HG03460 (cell line): Measurements from ENCODE around the gene ENKUR.
"Not testable (repeated sequence)": the region's sequence is repeated elsewhere in the genome, so short reads cannot be mapped to it uniquely, and the experiment has no call there.

Source experiments
- ATAC-seq: cut with Tn5 transposase; IDR thresholded peaks from one replicate; pipeline ENCODE4 v1.9.1; 2021; ENCODE audit not compliant: unreplicated experiment

Gene ENKUR

DNA sequence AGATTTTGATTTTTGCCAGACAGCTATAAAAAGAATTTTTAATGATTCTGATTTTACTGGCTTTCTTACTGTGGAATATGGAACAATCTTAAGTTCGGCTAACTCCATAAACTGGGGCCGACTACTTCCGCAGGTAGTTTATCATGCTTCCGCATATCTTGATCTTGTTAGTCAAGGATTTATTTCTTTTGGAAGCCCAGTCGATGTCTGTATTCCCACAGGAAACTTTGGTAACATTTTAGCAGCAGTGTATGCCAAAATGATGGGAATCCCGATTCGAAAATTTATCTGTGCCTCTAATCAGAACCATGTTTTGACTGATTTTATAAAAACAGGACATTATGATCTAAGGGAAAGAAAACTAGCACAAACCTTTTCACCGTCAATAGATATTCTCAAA is 8.6 kb upstream of the ENKUR start:
- no peak for ATAC-seq

DNA sequence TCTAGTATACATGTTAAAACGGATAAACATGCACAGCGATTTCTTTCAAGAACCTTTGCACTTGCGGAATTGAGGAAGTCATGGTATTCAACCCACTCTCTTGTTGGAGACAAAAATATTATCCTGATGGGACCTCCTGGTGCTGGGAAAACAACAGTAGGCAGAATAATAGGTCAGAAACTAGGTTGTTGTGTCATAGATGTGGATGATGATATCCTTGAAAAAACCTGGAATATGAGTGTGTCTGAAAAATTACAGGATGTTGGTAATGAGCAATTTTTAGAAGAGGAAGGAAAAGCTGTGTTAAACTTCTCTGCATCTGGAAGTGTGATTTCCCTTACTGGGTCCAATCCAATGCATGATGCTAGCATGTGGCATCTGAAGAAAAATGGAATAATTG is 7.3 kb upstream of the ENKUR start:
- ATAC-seq: no peak

DNA sequence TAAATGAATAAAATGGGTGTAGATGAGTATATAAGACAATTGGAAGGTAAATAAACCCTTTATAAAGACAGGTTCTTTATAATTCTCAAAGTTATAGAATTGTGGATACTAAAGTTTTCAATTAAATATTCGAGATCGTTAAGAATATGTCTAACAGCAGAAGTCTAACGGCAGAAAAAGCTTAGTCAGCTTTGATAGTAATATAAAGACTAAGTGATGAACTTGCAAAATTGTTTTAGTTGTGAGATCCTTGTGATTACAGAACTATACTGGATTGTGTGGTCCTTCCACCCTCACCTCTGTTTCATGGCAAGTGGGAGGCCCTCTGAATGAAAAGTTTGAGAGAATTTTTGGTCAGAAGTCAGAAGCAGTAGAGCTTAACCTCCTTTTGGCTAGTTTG is 2.7 kb upstream of the ENKUR start:
- ATAC-seq: no peak

GRCh38 chr10:25017661-25018060 is 1.7 kb upstream of the ENKUR start:
- ATAC-seq: no peak

DNA sequence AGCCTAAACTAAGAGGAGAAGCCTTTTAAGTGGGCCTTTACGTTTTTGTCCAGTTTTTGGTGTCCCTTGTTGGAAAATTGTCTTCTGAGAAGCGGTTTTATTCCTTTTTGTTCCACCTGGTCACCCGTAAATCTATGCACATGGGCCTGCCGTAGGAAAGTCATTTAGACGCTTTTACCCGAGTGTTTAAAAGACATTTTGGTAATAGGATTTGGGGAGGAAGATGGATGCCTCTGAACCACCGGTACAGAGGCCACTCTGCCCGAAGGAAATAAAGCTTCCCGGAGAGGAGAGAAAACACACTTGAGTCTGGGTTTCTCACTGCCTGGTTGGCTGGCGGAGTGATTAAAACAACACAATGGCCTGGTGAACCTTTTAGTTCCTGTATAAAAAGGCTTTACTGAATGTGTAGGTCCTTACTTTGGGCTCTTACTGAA is 1.2 kb upstream of the ENKUR start:
- peak; percentile 0 for ATAC-seq

- ATAC-seq: peak; percentile 97
These were observed 607 bp upstream of the ENKUR start, which contains the start of gene THNSL1 for GRCh38 chr10:25016376-25017153. Gene THNSL1, plus strand, starts transcription at chr10:25016612. Its CDS starts 6,612 bp downstream, at chr10:25023224.

DNA sequence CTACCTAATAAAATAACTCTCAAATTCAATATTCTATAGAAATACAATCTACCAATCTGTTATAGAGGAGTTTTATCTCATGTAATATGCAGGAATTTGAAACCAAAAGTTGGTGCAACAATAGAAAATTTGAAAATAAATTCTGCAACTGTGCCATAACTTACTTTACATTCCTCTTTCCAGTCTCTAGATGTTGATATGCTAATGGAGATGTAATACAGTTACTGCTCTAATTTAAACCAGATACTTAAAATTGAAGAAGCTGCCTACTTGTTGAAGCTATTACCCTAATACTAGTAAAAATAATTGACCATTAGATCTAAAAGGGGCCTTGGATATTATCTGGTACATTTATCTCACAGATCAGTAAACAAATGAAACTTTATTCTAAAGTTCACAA is 1.4 kb downstream of the ENKUR start:
- ATAC-seq: no peak

DNA sequence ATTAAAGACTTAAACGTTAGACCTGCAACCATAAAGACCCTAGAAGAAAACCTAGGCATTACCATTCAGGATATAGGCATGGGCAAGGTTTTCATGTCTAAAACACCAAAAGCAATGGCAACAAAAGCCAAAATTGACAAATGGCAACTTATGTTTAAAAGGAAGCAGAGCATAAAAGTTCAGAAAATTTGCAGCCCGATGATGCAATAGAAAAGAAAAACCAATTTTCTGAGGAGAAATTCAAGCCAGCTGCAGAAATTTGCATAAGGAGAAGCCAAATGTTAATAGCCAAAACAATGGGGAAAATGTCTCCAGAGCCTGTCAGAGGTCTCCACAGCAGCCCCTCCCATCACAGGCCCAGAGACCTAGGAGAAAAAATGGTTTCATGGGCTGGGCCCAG is 4.4 kb downstream of the ENKUR start:
- ATAC-seq: not testable (repeated sequence)

DNA sequence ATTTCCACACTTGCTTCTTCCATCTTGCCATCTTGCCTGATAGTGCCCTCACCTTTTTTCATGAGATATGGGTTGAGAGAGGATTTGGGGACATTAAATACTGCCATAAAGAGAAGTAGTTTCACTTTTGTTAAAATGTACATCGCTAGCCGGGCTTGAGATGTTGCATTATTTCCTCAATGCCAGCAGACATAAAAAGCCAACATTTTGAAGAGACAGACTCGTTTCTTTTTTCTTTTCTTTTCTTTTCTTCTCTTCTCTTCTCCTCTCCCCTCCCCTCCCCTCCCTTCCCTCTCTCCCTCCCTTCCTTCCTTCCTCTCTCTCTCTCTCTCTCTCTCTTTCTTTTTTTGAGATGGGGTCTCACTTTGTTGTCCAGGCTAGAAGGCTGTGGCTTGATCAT is 17.9 kb downstream of the ENKUR start:
- no peak for ATAC-seq

- ATAC-seq: no peak
These were observed 20.9 kb downstream of the ENKUR start for GRCh38 chr10:24995072-24995471.

- no peak for ATAC-seq
These were observed 22.6 kb downstream of the ENKUR start for GRCh38 chr10:24993237-24993958.

- ATAC-seq: no peak
These were observed 23.3 kb downstream of the ENKUR start for GRCh38 chr10:24992512-24993133.

GRCh38 chr10:24991298-24991697 is 24.7 kb downstream of the ENKUR start:
- no peak for ATAC-seq

DNA sequence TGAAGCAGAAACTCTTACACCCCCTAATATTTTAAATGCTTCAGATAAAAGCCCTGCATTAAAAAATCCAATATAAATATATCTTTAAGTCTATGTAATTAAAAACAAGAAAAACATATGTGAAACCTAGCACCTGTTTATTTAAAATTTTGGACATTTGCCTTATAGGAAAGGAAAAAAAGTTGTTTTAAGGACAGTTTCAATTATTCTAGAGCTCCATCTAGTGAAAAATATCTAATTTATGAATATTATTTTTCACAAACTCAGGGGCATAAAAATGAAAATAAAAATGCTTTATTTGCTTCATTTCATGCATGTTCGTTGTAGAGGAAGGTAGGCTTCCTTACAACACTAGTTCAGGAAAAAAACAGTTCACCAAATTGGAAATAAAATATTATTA is 26.1 kb downstream of the ENKUR start:
- ATAC-seq: no peak

DNA sequence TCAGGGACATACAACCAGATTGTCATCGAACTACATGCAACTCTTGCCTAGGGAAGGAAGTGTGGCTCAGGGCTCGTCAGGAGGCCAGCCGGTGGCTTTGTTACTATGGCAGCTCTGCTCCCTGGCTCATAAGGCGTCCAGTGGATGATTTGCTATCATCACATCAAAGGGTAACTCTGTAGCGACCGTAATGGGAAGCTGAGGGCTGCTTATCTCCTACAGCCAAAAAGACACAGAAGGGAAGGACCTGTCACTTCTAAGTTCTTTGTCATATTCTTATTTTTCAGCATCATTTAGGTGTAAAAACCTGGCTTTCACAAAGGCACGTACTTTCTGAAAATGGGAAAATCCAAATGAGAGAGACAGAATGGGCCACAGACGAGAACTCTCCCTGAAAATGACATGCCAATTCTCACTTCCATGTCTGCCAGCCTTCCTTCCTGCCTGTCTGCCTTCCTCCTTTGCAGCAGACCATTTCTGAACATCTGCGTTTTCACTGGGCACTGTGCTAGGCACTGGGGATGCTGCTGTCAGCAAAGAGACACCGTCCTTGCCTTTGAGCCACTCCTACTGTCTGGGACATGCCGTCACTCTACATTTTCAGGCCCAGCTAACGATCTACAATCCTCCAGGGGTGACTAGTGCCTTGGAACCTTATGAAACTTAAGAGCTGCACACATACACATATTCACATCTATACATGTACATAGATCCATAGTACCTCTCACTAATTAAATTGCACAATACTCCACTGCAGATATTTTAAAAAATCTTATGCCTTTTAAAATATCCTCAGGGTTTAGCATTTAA is 26.9 kb downstream of the ENKUR start:
- no peak for ATAC-seq

DNA sequence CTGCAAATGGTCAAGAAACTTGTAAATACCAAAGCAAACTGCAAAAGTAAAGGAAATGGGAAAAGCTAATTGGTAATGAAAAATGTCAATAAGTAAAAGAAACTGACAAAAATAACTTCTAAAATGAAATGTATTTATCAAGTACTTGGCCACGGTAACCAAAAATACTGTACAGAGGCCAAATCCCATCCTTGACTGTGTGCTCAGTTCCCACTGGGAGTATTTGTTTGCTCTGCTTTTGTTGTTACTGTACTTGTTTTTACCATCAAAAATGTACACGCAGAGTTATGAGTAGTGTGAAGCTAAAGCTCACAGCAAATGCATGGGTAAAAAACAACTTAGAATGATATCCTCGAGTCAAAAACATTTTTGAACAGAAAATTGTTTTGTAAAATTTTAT is 31.1 kb downstream of the ENKUR start:
- ATAC-seq: no peak

DNA sequence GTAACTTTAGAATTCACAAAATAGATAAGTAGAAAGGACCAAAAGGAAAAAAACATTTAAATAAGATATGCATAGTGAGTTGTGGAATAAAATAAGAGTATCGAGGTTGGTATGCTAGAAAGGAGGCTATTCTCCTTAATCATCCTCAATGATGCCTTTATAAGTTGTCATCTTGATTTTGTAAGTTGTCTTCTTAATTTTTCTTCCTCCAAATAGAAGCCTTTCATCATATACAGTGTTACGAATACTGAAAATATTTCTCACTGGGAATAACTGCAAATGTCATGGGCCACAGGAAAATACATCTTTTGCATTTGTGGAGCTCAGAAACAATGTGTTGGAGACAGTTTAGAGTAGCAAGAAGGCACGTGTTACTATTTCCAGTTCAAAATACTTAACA is 32.0 kb downstream of the ENKUR start:
- ATAC-seq: no peak

GRCh38 chr10:24983130-24983529 is 32.8 kb downstream of the ENKUR start:
- no peak for ATAC-seq

- ATAC-seq: no peak
These were observed 33.4 kb downstream of the ENKUR start for GRCh38 chr10:24982319-24983112.

- ATAC-seq: no peak
These were observed 34.7 kb downstream of the ENKUR start for GRCh38 chr10:24981161-24981710.
